Measurements from ENCODE around the gene GPS1.

Gene GPS1

DNA sequence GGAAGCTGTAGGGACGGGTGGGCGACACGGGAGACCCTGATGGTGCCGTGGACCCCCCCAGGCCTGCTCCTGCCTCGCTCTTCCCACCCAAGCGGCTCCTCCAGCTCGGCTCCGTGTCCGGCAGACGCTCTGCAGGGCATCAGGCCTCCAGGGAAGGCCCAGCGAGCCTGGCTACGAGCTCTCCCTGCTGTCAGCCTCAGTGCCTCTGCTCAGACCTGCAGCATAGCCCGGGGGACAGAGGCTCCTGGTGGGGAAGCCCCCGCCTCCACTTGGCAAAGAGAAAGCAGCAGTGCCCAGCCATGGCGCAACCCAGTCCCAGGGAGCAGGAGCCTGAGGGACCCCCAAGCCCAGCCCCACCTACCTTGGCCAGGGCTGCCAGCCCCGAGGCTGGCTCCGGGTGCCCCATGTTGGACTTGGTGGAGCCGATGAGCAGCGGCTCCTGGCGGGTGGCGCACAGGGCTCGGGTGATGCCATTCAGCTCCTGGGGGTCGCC is 40.4 kb downstream of the GPS1 start:
- no peaks in the 10 kb centered on the region for H3K27me3 ChIP-seq
- DNase-seq, result no peak
- H3K9me3 ChIP-seq, result no peaks in the 10 kb centered on the region
- H3K4me3 ChIP-seq (ENCODE audit: low read depth, low read length), result no peak overlapping the region
- TF ChIP-seq, protein P1, sequence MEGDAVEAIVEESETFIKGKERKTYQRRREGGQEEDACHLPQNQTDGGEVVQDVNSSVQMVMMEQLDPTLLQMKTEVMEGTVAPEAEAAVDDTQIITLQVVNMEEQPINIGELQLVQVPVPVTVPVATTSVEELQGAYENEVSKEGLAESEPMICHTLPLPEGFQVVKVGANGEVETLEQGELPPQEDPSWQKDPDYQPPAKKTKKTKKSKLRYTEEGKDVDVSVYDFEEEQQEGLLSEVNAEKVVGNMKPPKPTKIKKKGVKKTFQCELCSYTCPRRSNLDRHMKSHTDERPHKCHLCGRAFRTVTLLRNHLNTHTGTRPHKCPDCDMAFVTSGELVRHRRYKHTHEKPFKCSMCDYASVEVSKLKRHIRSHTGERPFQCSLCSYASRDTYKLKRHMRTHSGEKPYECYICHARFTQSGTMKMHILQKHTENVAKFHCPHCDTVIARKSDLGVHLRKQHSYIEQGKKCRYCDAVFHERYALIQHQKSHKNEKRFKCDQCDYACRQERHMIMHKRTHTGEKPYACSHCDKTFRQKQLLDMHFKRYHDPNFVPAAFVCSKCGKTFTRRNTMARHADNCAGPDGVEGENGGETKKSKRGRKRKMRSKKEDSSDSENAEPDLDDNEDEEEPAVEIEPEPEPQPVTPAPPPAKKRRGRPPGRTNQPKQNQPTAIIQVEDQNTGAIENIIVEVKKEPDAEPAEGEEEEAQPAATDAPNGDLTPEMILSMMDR (IDR thresholded peaks at IDR 0.05; ENCODE audit: low read depth, low read length), result no peak
- peaks cover 96% of the 10 kb centered on the region for H3K36me3 ChIP-seq
- H3K4me1 ChIP-seq, result no peaks in the 10 kb centered on the region; the same call in 1 of the 2 replicates

DNA sequence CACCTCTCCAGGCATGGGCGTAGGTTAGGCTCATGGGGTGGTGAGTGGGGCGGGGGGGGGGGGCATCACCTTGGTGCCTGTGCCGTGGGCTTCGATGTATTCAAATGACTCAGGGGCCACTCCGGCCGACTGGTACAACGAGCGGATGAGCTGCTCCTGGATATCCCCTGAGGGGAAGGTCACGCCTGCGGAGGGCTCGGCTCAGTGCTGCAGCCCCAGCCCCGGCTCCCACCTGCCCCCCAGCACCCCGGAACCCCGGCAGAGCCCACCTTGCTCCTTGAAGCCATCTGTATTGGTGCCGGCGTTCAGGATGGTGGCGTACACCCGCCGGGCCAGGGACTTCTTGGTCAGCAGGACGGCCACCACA is 40.9 kb downstream of the GPS1 start:
- DNase-seq, result no peak
- Histone ChIP-seq H3K36me3 (peaks cover 96% of the 10 kb centered on the region), H3K27me3 (no peaks in the 10 kb centered on the region), H3K4me1 (no peaks in the 10 kb centered on the region; the same call in 1 of the 2 replicates), H3K4me3 (ENCODE audit: low read depth, low read length) (no peak overlapping the region), H3K9me3 (no peaks in the 10 kb centered on the region)
- TF ChIP-seq, protein P1 (IDR thresholded peaks at IDR 0.05; ENCODE audit: low read depth, low read length), result no peak

DNA sequence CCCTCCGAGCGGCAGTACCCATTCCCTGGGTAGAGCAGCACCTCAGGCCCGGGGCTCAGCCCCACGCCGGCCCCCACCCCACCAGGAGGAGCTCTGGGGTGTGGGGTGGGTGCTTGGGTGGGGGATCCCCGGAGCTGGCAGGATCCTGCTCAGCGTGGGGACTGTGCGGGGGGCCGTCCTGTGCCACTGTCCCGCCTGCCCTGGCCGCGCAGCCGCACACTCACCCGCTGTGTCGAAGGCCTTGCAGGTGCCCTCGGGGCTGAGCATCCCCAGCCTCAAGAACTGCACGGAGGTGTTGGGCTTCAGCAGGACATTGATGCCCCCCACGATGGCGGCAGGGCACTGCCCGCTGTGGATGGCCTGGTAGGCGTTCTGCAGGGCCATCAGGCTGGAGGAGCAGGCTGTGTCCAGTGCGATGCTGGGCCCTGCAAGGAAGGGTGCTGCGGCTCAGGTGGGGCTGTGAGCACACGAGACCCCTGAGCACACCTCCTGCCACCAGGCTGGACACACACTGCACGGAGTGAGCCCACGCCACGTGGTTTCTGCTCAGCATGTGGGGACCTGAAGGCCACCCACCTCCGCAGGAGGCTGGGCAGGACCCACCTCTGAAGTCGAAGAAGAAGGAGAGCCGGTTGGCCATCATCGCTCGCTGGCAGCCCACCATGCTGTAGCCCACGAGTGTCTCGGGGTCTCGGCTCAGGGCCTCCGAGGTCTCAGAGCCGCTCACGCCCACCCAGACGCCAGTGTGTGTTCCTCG is 41.5 kb downstream of the GPS1 start:
- Histone ChIP-seq H3K4me3 (ENCODE audit: low read depth, low read length) (no peak overlapping the region), H3K36me3 (peaks cover 94% of the 10 kb centered on the region), H3K4me1 (no peaks in the 10 kb centered on the region; the same call in 1 of the 2 replicates), H3K27me3 (no peaks in the 10 kb centered on the region), H3K9me3 (no peaks in the 10 kb centered on the region)
- TF ChIP-seq, protein P1 (IDR thresholded peaks at IDR 0.05; ENCODE audit: low read depth, low read length), result no peak
- no peak for DNase-seq

DNA sequence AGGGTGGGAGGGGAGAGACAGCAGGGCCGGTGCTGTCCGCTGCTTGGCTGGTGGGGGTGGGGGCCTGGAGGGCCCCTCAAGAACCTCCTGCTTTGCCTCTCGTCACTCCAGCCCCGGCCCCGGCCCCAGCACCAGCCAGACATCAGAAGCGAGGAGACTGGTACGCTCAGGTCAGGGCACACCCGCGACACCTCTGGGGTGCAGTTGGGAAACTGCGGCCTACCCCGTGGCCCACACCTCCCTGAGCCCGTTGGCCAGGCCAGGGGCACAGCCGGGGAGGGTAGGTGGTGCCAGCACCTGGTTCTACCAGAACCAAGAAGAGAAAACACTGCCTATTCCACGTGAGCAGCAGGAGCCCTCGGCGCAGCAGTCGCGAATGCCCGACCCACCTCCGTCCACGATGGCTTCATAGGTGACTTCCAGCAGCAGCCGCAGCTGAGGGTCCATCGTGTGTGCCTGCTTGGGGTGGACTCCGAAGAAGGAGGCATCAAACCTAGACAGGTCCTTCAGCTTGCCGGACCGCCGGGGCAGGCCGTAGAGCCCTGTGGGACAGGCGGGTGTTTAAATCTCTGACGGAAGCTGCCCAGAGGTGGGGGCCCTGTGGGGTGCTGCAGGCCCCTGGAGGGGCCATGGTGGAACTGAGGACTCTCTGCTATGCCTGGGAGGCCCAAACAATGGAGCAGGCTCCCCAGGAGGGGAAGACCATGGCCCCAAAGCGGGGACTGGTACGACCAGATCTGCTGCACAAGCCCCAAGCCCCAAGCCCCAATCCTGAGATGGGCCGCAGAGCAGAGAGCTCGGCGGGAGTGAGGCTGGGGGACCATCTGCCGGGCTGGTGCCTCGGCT is 43.5 kb downstream of the GPS1 start:
- TF ChIP-seq, protein P1 (IDR thresholded peaks at IDR 0.05; ENCODE audit: low read depth, low read length), result no peak
- H3K9me3 ChIP-seq, result peaks cover 4% of the 10 kb centered on the region; the same call in 1 of the 2 replicates
- peaks cover 11% of the 10 kb centered on the region for H3K4me1 ChIP-seq
- H3K36me3 ChIP-seq, result peaks cover 82% of the 10 kb centered on the region
- peak; percentile 13 for DNase-seq
- peak overlapping the region; percentile 89; the same call in 1 of the 2 replicates for H3K4me3 ChIP-seq (ENCODE audit: low read depth, low read length)
- H3K27me3 ChIP-seq, result no peaks in the 10 kb centered on the region

DNA sequence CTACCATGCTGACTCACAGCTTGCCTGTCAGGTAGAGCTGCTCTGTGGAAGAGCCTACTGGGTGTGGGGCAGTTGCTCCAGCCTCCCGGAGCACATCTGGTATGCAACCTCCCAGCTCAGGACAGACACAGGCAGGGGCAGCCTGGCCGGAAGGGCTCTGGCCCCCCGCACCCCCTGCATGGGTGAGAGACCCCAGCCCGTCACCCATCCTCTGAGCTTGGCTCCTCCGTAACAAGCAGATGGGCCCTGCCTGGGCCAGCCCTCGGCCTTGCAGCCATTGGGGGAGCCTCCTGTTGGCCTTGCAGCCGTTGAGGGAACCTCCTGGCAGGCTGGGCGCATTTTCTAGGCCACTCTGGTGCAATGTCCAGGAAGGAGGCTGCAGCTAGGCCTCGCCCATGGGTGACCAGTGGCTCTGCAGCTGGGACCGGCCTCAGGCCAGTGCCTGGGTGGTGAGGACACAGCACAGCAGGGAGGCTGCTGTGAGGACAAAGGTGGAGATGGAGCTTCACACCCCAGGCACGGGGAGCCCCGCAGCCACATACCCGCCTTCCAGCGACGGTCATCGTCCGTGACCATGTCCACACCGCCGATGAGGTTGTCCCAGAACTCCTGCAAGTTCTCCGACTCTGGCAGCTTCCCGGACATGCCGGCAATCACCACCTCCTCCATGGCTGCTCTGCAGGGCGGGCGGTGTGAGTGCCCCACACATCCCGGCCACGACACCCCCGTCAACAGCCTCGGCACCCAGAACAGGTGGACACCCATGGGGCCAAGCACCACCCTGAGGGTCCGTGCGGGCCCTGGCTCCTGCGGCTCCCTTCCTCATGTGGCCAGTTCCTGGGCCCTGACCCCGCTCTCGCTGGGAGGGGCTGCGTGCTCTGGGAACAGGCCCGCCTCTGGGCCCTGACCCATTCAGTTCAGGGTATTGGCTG is 44.3 kb downstream of the GPS1 start:
- peak; percentile 15 for DNase-seq
- TF ChIP-seq, protein P1 (IDR thresholded peaks at IDR 0.05; ENCODE audit: low read depth, low read length), result no peak

More for the DNA sequence above, 44.3 kb downstream of the GPS1 start:
- peaks cover 73% of the 10 kb centered on the region for H3K36me3 ChIP-seq
- H3K27me3 ChIP-seq, result no peaks in the 10 kb centered on the region
- H3K4me3 ChIP-seq (ENCODE audit: low read depth, low read length), result peak overlapping the region; percentile 89
- H3K9me3 ChIP-seq, result peaks cover 4% of the 10 kb centered on the region; the same call in 1 of the 2 replicates
- peaks cover 15% of the 10 kb centered on the region for H3K4me1 ChIP-seq

All from BE2C (cell line).